Activated CD4-positive, alpha-beta T cell treated with anti-CD3 and anti-CD28 coated beads, Interleukin-2, amount 50 U/mL, for 16 hours (primary cell): ENCODE data around the gene MILR1.
"Not testable (repeated sequence)": the region's sequence is repeated elsewhere in the genome, so short reads cannot be mapped to it uniquely, and the experiment has no call there.

Experiments
- DNase-seq: peaks from one replicate; pipeline ENCODE4 v3.0.0-alpha.2; 2020

The MILR1 gene

DNA sequence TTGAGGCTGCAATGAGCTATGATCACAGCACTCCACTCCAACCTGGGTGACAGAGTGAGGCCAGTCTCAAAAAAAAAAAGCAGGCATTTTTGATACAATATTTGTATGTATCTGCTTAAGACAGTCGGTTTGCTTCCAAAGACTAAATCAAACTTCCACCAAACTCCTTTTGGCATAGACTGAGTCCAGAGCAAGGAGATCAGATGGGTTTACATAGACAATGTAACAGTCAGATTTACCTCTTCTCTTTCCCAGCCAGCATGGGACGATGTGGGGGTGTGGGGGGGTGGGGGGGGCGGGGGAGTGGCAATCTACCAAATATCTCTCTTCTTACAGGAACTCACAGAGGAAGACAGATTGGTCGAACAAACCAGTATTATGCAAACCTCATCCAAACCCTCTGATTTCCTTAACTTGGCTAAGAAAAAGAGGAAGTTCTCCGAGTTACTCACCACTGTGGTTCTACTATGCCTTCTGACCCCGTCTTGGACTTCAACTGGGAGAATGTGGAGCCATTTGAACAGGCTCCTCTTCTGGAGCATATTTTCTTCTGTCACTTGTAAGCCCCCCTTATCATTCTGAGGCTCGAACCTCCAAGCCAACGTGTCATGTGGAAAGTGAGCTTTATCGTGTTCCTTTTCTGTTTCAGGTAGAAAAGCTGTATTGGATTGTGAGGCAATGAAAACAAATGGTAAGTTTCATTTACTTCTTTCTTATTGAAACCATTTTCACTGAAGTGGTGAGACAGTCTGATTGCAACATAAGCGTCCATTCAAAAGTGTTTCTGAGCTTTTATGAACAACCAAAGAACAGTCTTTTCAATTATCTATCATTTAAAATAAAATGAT, at the start of gene MILR1:
MILR1 (plus strand) TSS at position 451 of the 848 bp plus-strand sequence; CDS start at position 505, 54 bp downstream.
- DNase-seq = no peak

DNA sequence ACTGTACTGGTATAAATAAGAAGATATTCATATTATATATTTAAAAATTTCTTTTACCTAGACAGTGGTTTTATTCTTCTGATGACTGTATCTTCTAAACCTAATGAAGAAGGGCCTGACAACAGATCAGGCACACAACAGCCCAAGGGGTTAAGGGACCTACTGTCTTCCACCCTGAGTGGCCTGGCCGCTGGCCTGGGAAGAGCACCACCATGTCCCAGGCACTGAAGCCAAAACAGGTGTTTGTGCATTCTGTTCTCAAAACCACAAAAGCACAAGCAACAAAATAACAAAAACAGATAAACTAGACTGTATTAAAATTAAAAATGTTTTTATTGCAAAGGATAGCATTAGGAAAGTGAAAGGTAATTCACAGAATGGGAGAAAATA, 49.2 kb upstream of the MILR1 start:
- DNase-seq = no peak

- no peak for DNase-seq
These were observed 48.3 kb upstream of the MILR1 start for GRCh38 chr17:64400642-64401041.

DNA sequence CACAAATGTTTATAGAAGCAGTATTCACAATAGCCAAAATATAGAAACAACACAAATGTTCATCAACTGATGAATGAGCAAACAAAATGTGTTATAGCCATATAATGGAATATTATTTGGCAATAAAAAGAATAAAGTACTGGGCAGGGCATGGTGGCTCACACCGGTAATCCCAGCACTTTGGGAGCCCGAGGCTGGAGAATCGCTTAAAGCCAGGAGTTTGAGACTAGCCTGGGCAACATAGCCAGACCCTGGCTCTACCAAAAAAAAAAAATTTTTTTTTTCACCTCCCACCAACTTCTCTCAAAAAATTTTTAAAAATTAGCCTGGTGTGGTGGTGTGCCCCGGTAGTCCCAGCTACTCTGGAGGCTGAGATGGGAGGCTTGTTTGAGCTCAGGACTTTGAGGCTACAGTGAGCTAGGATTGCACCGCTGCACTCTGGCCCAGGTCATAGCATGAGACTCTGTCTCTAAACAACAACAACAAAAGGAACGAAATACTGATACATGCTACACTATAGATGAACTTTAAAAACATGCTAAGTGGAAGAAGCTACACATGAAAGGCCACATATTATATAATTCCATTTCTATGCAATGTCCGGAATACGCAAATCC, 47.6 kb upstream of the MILR1 start:
- DNase-seq = no peak

DNA sequence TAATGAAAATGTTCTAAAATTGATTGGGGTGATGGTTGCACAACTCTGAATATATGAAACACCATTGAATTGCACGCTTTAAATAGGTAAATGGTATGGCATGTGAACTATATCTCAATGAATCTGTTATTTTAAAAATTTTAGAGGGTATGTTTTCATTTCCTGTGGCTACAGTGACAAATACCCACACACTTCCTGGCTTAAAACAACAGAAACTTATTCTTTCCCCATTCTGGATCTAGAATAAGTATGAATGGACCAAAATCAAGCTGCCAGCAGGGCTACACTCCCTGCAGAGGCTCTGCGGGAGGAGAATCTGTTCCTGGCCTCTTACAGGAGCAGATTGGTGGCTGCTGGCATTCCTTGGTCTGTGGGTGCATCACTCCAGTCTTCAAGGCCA, 47.0 kb upstream of the MILR1 start:
- no peak for DNase-seq

DNA sequence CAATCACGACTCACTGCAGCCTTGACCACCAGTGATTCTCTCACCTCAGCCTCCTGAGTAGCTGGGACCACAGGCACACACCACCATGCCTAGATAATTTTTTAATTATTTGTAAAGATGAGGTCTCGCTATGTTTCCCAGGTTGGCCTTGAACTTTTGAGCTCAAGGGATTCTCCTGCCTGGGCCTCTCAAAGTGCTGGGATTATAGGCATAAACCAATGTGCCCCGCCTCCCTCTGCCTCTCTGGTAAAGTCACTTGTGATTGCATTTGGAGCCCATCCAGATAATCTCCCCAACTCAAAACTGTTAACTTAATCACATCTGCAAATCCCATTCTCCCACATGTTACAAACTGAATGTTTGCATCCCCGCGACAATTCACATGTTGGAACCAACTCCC, 46.4 kb upstream of the MILR1 start:
- no peak for DNase-seq

- DNase-seq = no peak
These were observed 44.9 kb upstream of the MILR1 start for GRCh38 chr17:64403881-64404460.

- DNase-seq = peak; percentile 18
These were observed 42.4 kb upstream of the MILR1 start for GRCh38 chr17:64406321-64407200.

DNA sequence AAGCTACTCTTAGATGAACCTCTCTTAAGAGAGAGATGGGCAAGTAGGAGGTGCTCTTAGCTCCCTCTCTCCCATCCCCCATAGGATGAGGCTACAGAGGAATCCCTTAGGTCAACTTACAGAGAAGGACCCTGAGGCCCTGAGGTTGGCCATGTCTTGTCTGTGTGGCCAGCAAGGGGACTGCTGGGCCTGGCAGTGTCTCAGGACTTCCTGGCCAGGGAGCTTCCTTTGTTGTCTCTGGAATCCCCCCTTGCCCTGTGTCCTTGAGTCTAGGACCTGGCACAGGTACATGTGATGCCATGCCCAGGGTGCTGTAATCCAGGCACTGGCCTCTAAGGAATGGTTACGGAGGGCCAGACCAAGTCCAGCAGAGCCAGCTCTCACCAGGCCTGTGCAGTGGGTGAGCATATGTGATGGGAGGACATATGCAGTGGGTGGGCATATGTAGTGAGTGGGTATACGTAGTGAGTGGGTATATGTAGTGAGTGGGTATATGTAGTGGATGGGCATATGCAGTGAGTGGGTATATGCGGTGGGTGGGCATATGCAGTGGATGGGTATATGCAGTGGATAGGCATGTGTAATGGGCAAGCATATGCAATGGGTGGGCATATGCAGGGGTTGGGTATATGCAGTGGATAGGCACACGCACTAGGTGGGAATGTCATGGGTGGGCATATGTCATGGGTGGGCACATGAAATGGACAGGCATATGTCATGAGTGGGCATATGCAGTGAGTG, 38.0 kb upstream of the MILR1 start:
- DNase-seq = no peak

- DNase-seq = no peak
These were observed 36.7 kb upstream of the MILR1 start for GRCh38 chr17:64411999-64412771.

GRCh38 chr17:64412944-64413381, 36.0 kb upstream of the MILR1 start:
- no peak for DNase-seq

GRCh38 chr17:64413513-64413912, 35.4 kb upstream of the MILR1 start:
- DNase-seq = no peak

DNA sequence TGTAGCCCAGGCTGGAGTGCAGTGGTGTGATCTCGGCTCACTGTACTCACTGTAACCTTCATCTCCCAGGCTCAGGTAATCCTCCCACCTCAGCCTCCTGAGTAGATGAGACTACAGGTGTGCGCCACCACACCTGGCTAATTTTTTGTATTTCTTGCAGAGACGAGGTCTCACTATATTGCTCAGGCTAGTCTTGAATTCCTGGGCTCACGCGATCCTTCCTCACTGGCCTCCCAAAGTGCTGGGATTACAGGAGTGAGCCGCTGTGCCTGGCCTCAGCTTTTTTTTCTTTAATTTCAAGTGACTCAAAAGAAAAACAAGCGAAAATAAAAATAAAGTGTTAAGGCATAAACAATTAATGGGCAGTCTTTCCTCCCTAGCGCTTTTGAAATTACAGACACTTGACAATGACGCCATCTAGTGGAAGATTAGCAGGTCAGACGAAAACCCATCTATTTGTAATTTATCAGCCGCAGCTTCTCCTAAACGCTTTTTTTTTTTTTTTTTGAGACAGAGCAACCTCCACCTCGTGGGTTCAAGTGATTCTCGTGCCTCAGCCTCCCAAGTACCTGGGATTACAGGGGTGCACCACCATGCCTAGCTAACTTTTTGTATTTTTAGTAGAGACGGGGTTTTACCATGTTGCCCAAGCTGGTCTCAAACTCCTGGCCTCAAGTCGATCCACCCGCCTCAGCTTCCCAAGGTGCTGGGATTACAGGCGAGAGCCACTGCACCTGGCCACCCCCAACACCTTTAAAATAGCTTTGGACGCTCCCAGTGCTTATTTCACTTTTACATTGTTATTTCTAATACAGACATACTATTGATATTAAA, 30.2 kb upstream of the MILR1 start:
- peak; percentile 58 for DNase-seq

DNA sequence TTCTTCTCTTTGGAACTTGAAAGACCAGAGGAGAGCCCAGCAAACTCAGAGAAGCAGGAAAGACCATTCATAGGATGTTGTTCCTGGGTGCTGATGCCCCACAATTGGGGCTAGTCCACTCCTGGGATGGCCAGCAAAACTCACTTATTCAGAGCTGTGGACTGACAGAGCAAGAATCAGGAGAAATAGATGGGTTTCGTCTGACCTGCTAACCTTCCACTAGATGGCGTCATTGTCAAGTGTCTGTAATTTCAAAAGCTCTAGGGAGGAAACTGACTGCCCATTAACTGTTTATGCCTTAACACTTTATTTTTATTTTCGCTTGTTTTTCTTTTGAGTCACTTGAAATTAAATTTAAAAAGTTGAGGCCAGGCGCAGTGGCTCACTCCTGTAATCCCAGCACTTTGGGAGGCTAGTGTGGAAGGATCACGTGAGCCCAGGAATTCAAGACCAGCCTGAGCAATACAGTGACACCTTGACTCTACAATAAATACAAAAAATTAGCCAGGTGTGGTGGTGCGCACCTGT, 28.7 kb upstream of the MILR1 start:
- peak; percentile 78 for DNase-seq

GRCh38 chr17:64422121-64422520, 26.8 kb upstream of the MILR1 start:
- not testable (repeated sequence) for DNase-seq

- no peak for DNase-seq
These were observed 25.0 kb upstream of the MILR1 start for GRCh38 chr17:64423881-64424280.

DNA sequence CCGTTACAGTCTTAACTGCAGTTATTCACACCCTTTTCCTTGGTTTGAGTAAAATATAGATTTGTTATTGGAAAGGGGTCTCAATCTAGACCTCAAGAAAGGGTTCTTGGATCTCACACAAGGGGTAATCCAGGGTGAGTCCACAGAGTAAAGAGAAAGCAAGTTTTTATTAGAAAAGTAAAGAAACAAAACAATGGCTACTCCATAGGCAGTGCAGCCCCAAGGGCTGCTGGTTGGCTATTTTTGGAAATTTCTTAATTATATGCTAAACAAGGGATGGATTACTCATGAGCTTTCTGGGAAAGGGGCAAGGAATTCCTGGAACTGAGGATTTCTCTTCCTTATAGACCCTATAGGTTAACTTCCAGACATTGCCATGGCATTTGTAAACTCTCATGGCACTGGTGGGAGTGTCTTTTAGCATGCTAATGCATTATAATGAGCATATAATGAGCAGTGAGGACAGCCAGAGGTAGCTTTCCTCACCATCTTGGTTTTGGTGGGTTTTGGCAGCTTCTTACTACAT, 24.5 kb upstream of the MILR1 start:
- no peak for DNase-seq

GRCh38 chr17:64425191-64425590, 23.7 kb upstream of the MILR1 start:
- no peak for DNase-seq

DNA sequence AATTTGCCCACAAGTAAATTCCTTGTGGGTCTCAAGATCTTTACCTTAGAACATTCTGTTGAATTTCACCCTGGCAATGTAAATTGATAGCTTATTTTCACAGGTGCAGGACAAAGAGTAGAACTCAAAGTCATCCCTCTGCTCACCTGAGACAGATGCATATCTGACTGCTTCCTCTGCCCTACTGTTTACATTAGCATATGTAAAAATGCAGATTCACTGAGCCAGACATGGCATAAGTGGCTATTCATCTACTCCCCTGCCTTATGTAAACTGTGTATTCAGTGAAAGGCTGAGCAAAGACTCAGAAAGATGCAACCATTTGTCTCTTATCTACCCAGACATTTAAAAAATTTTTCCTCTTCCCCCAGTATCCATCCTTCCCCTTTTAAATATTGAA, 22.3 kb upstream of the MILR1 start:
- DNase-seq = no peak

DNA sequence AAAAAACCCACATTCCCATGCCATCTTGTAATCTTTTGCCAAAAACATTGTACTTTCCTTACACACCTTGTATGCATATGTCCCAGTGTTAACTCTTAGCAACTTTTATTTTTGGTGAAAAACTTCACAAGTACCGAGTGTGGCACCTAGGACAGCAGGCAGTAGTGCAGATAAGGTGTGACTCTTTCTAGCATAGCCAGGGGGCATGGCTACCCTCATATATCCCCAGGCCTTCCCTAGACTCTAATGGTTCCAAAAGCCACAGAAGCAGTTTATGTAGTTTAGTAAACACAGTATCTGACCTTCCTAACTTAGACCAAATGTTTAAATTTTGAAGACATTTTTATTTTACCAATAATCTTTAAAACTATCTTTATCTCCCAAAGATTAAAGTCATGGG, 20.5 kb upstream of the MILR1 start:
- DNase-seq = no peak
